K562 (cell line): ENCODE data around the gene ALDH1A2. TPM values are rescaled to one million over a fixed set of nuclear protein-coding genes. Genes with fewer than 3 reads are reported as not detected.

ENCODE experiments used
- BHLHE40 ChIP-seq: IDR thresholded peaks from 2 replicates; pipeline ENCODE4 v1.6.1; 2011; ENCODE audit warnings: low read length, improper control_type of control experiment
- FOXK2 ChIP-seq, 2 experiments: fragments of 450-650 bp; IDR thresholded peaks in 1 of 2; conservative IDR thresholded peaks in 1 of 2; 2 replicates each; pipeline ENCODE4 v1.6.1; 2016; ENCODE audit warnings: low read depth in 2 of 2, mild to moderate bottlenecking in 1 of 2
- MED1 ChIP-seq: sonication (generic); formaldehyde crosslinking; IDR thresholded peaks from 2 replicates; pipeline ENCODE4 v1.8.1; 2023; ENCODE audit warnings: missing genetic modification reagents, borderline replicate concordance
- NKRF ChIP-seq: fragments of 450-650 bp; IDR thresholded peaks from 2 replicates; pipeline ENCODE4 v1.6.1; 2016; ENCODE audit warnings: borderline replicate concordance
- NUFIP1 ChIP-seq: fragments of 450-650 bp; IDR thresholded peaks from 2 replicates; pipeline ENCODE4 v1.6.1; 2018; ENCODE audit not compliant: partially characterized antibody
- PCBP1 ChIP-seq: fragments of 200-400 bp; formaldehyde crosslinking; IDR thresholded peaks from 2 replicates; pipeline ENCODE4 v1.6.1; 2018; ENCODE audit warnings: mild to moderate bottlenecking, low read depth, low read length; ENCODE audit not compliant: poor library complexity, severe bottlenecking
- ZNF133 ChIP-seq: fragments of 250-450 bp; sonication (Bioruptor Pico); IDR thresholded peaks from 2 replicates; pipeline ENCODE4 v1.4.0; 2020; ENCODE audit warnings: mild to moderate bottlenecking
- ZNF512 ChIP-seq: IDR thresholded peaks from 2 replicates; pipeline ENCODE4 v1.6.1; 2016; ENCODE audit warnings: missing genetic modification characterization, missing compliant biosample characterization
- polyA plus RNA-seq, 8 experiments: library from polyadenylated mRNA; depleted of rRNA in 4 of 8; stranded (reverse) in 5 of 8; unstranded in 3 of 8; fragments of >200 nt; fragmentation: Nextera tagmentation in 2 of 8; fragmentation: Illumina TruSeq in 1 of 8; extraction: Ambion mirVana in 2 of 8; extraction: Trizol in 1 of 8; gene quantifications; 2 replicates each; pipeline versions ENCODE4 v1.2.1 to v1.2.3, GENCODE V29; 2011 to 2014; ENCODE audit warnings: inconsistent platforms in 1 of 8, missing spikeins in 1 of 8
- total RNA-seq, 7 experiments: library from RNA; depleted of rRNA in 6 of 7; stranded (reverse); fragments of >200 nt in 6 of 7; fragmentation: Illumina TruSeq in 2 of 7; extraction: Trizol in 2 of 7; gene quantifications; 2 replicates each; pipeline versions ENCODE4 v1.2.1 to v1.2.3, GENCODE V29; 2011 to 2021; ENCODE audit warnings: low replicate concordance in 1 of 7

The ALDH1A2 gene
- total and polyA plus RNA-seq, 9 of the 15 experiments (the other 6 are each of a cell fraction or from before 2014, with no cell fraction given): 115 to 393 (median 333) TPM

- TF ChIP-seq PCBP1 (no peak), ZNF512 (peak; percentile 77; the same call in 1 of the 2 replicates), NKRF (no peak), MED1 (CRISPR knock-in tag) (no peak), NUFIP1 (no peak), ZNF133 (CRISPR knock-in tag) (no peak), BHLHE40 (no peak), FOXK2 (conservative IDR thresholded peaks at IDR 0.05 in 1 of 2, IDR thresholded peaks at IDR 0.05 in 1 of 2; ENCODE audit: low read depth in 2 of 2) (no peak)
Observed at GRCh38 chr15:57931570-57931969, 133.9 kb downstream of the ALDH1A2 start (continued).
